Breast epithelium (tissue), 4 donors: ENCODE measurements around the gene PLXNA2. TPM values are rescaled to one million over a fixed set of nuclear protein-coding genes. Genes with fewer than 3 reads are reported as not detected.

Experiments used
- DNase-seq, 2 donors: peaks; one replicate each; pipeline ENCODE4 v3.0.0-alpha.2; 2019; ENCODE audit warnings: low spot score in 2 of 2
- H3K27ac ChIP-seq, 2 donors: fragments of 200-600 bp; sonication (generic) in 1 of 2; one replicate each; pipeline ENCODE4 v1.5.1; 2016 to 2019; ENCODE audit warnings: mild to moderate bottlenecking in 1 of 2
- H3K27me3 ChIP-seq, 2 donors: fragments of 200-600 bp; sonication (generic) in 1 of 2; one replicate each; pipeline versions ENCODE4 v1.5.1 to v1.6.0; 2017 to 2019; ENCODE audit warnings: control low read depth in 1 of 2, mild to moderate bottlenecking in 1 of 2
- H3K36me3 ChIP-seq: fragments of 200-600 bp; one replicate; pipeline ENCODE4 v1.5.1; 2019
- H3K4me1 ChIP-seq, 2 donors: fragments of 200-600 bp; sonication (generic); one replicate each; pipeline ENCODE4 v1.5.1; 2016 to 2019; ENCODE audit warnings: control low read depth in 1 of 2
- H3K4me3 ChIP-seq, 3 donors: fragments of 200-600 bp; sonication (generic); 1 replicate in 2 of 3; 2 replicates in 1 of 3; pipeline ENCODE4 v1.5.1; 2016 to 2019; ENCODE audit warnings: mild to moderate bottlenecking in 3 of 3, moderate library complexity in 2 of 3
- H3K9me3 ChIP-seq, 2 donors: fragments of 200-600 bp; sonication (generic) in 1 of 2; one replicate each; pipeline ENCODE4 v1.5.1; 2016 to 2019; ENCODE audit warnings: control low read depth in 1 of 2
- CTCF ChIP-seq, 3 donors: fragments of 450-650 bp; IDR thresholded peaks; one replicate each; pipeline ENCODE4 v1.5.1; 2016 to 2017; ENCODE audit warnings: antibody characterized with exemption in 3 of 3, mild to moderate bottlenecking in 3 of 3, moderate library complexity in 3 of 3
- POLR2A ChIP-seq: fragments of 450-650 bp; IDR thresholded peaks from one replicate; pipeline ENCODE4 v1.6.1; 2016; ENCODE audit warnings: antibody characterized with exemption, mild to moderate bottlenecking, moderate library complexity
- POLR2AphosphoS5 ChIP-seq, 3 donors: sonication (generic); formaldehyde crosslinking; IDR thresholded peaks; one replicate each; pipeline ENCODE4 v1.6.1; 2017; ENCODE audit warnings: antibody characterized with exemption in 3 of 3
- intact Hi-C: fragments of 100-400 bp; cut with DNase I; formaldehyde crosslinking; loops from one replicate; pipeline ENCODE4 v1.15.1; 2023; ENCODE audit warnings: low total_unique reads
- total RNA-seq, 3 donors: library from RNA; depleted of rRNA; stranded (reverse); fragments of >200 nt; gene quantifications; one replicate each; pipeline ENCODE4 v1.1.0, GENCODE V29; 2016

PLXNA2 gene
- total RNA-seq, 3 donors from 2014 or later = 11.3 to 18.2 (median 11.5) TPM

- Histone ChIP-seq H3K27ac (no peak overlapping the region), H3K9me3 (no peaks in the 10 kb centered on the region), H3K36me3 (no peaks in the 10 kb centered on the region), H3K4me3 (no peak overlapping the region), H3K27me3 (no peaks in the 10 kb centered on the region), H3K4me1 (no peaks in the 10 kb centered on the region)
- intact Hi-C loops = no loop called here
- TF ChIP-seq CTCF (IDR thresholded peaks at IDR 0.05) = peak; percentile 53 to 73 (median 68)
- no peak for TF ChIP-seq POLR2AphosphoS5 (IDR thresholded peaks at IDR 0.05)
- TF ChIP-seq POLR2A = no peak
- DNase-seq = peak; percentile 65 to 83
These were observed 246.5 kb downstream of the PLXNA2 start for GRCh38 chr1:207997486-207998268.

GRCh38 chr1:207996636-207997035 lies 247.5 kb downstream of the PLXNA2 start:
- intact Hi-C loops = no loop called here
- Histone ChIP-seq H3K4me3 (no peak overlapping the region), H3K9me3 (no peaks in the 10 kb centered on the region), H3K27me3 (no peaks in the 10 kb centered on the region), H3K27ac (no peak overlapping the region), H3K36me3 (no peaks in the 10 kb centered on the region), H3K4me1 (no peaks in the 10 kb centered on the region)
- DNase-seq = no peak
- no peak for TF ChIP-seq CTCF (IDR thresholded peaks at IDR 0.05)
- no peak for TF ChIP-seq POLR2AphosphoS5 (IDR thresholded peaks at IDR 0.05)
- no peak for TF ChIP-seq POLR2A

DNA sequence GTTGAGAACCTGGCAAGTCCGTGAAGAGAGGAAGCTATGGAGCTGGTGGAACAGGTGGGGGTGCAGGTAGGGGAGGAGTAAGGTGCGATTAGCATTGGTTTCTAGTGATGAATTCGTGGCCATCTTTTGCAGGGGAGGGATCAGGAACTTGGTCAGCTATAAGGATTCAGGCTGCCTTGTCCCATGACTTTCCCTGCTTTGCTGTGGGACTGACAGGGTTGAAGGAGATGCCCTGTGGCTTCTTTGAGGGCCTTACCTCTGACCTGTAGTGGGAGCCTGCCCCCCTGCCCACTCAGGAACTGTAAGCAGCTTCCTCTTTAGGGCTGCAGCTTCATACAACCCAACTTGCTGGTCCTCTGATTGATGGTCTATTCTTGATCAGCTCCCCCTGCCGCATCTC lies 248.6 kb downstream of the PLXNA2 start:
- Histone ChIP-seq H3K4me1 (no peaks in the 10 kb centered on the region), H3K27me3 (no peaks in the 10 kb centered on the region), H3K4me3 (no peak overlapping the region), H3K9me3 (no peaks in the 10 kb centered on the region), H3K36me3 (no peaks in the 10 kb centered on the region), H3K27ac (no peak overlapping the region)
- no peak for DNase-seq
- TF ChIP-seq CTCF (IDR thresholded peaks at IDR 0.05) (no peak), POLR2A (no peak), POLR2AphosphoS5 (IDR thresholded peaks at IDR 0.05) (no peak)
- intact Hi-C loops = no loop called here

- intact Hi-C loops = no loop called here
- no peaks in the 10 kb centered on the region for H3K27me3 ChIP-seq
- no peak overlapping the region for H3K4me3 ChIP-seq
- no peak for DNase-seq
- H3K27ac ChIP-seq = no peak overlapping the region
- H3K4me1 ChIP-seq = no peaks in the 10 kb centered on the region
- TF ChIP-seq POLR2A = no peak
- no peak for TF ChIP-seq POLR2AphosphoS5 (IDR thresholded peaks at IDR 0.05)
- TF ChIP-seq CTCF (IDR thresholded peaks at IDR 0.05) = no peak
- H3K36me3 ChIP-seq = no peaks in the 10 kb centered on the region
- H3K9me3 ChIP-seq = no peaks in the 10 kb centered on the region
These were observed 250.4 kb downstream of the PLXNA2 start for GRCh38 chr1:207993477-207994445.
